DMS 273 treated with DMSO at 0.1 percent for 48 hours (cell line): ENCODE results near the gene JPH3.

Experiments
- DNase-seq: peaks from one replicate; lab custom pipeline; 2025; lab: John Stamatoyannopoulos, UW

Gene JPH3

GRCh38 chr16:87697792-87698191 lies 95.5 kb downstream of the JPH3 start:
- DNase-seq: no peak

- no peak for DNase-seq
Measured at GRCh38 chr16:87698241-87698640, 95.9 kb downstream of the JPH3 start.

- DNase-seq: no peak
Measured at GRCh38 chr16:87698676-87699199, 96.4 kb downstream of the JPH3 start.

- DNase-seq: no peak
Measured at GRCh38 chr16:87700406-87701077, 98.2 kb downstream of the JPH3 start.

- DNase-seq: no peak
Measured at GRCh38 chr16:87701078-87701460, 98.8 kb downstream of the JPH3 start.

GRCh38 chr16:87701505-87701921 lies 99.2 kb downstream of the JPH3 start:
- DNase-seq: no peak

GRCh38 chr16:87702325-87702811 lies 100.1 kb downstream of the JPH3 start:
- DNase-seq: no peak

GRCh38 chr16:87703071-87703470 lies 100.8 kb downstream of the JPH3 start:
- DNase-seq: no peak

GRCh38 chr16:87703835-87704375 lies 101.6 kb downstream of the JPH3 start:
- no peak for DNase-seq

GRCh38 chr16:87704754-87705353 lies 102.5 kb downstream of the JPH3 start:
- DNase-seq: no peak

- DNase-seq: no peak
Measured at GRCh38 chr16:87705771-87706277, 103.5 kb downstream of the JPH3 start.

GRCh38 chr16:87706278-87707000 lies 104.1 kb downstream of the JPH3 start:
- no peak for DNase-seq

GRCh38 chr16:87707097-87707496 lies 104.8 kb downstream of the JPH3 start:
- DNase-seq: no peak

- no peak for DNase-seq
Measured at GRCh38 chr16:87707714-87708580, 105.6 kb downstream of the JPH3 start.

GRCh38 chr16:87708881-87709638 lies 106.8 kb downstream of the JPH3 start:
- DNase-seq: no peak

- DNase-seq: no peak
Measured at GRCh38 chr16:87709677-87710076, 107.4 kb downstream of the JPH3 start.

GRCh38 chr16:87710887-87711286 lies 108.6 kb downstream of the JPH3 start:
- no peak for DNase-seq

- DNase-seq: no peak
Measured at GRCh38 chr16:87712184-87712762, 110.0 kb downstream of the JPH3 start.

- no peak for DNase-seq
Measured at GRCh38 chr16:87713451-87714229, 111.3 kb downstream of the JPH3 start.
